HG03159 (cell line): ENCODE measurements around the gene APPBP2.
"Not testable (repeated sequence)": the region's sequence is repeated elsewhere in the genome, so short reads cannot be mapped to it uniquely, and the experiment has no call there.

Experiments
- ATAC-seq: cut with Tn5 transposase; IDR thresholded peaks from one replicate; pipeline ENCODE4 v1.9.1; 2021; ENCODE audit warnings: mild to moderate bottlenecking, moderate library complexity; ENCODE audit not compliant: unreplicated experiment

The APPBP2 gene

GRCh38 chr17:60534613-60535157 is 8.6 kb upstream of the APPBP2 start:
- no peak for ATAC-seq

DNA sequence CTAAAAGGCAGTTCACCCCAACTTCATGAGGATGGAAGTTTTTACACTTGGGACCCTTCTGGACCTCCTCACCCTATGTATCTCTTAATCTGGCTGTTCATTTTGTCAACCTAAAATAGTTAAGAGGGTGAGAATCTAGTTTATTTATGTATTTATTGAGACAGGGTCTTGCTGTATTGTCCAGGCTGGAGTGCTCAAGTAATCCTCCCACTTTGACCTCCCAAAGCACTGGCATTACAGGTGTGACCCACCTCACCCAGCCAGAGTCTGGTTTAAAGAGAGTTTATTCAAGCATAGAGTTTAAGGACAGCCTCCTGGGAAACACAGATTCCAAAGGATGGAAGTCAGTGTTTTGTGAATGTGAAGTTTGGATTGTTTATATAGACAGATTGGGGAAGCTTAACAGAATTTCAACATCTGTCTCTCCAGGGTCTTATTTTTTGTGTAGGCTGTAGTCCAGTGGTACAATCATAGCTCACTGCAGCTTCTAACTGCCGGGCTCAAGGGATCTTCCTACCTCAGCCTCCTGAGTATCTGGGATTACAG is 8.0 kb upstream of the APPBP2 start:
- no peak for ATAC-seq

DNA sequence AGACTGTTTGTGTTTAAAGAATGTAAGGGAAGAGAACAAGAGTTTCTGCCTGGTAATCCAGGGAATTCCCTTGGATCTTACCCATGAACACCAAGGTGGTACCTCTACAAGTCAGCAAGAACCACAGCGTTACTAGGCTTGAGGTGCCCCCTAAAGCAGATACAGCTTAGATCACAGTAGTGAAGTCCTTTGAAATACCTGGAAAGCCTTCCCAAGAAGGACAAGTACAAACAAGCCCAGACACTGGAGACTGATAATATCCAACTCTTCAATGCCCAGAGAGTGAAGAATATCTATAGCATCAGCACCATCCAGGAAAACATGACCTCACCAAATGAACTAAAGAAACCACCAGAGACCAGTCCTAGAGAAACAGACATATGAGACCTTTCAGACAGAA is 3.8 kb upstream of the APPBP2 start:
- no peak for ATAC-seq

DNA sequence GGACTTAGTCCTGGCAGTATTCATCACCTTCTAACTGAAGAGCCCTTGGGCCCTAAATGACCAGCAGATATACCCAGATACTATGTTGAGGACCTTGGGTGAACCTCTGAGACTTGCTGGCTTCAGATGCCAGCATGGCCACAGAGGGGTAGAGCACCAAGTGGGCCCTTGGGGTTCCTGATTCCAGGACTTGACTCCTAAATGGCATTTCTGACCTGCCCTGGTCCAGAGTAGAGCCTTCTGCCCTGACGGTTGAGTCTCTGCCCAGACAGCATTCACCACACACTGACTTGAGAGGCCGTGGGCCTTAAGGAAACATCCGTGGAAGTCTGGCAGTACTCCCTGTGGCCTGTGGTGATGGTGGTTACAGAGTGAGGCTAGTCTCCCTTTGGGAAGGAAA is 2.8 kb upstream of the APPBP2 start:
- no peak for ATAC-seq

- no peak for ATAC-seq
Observed at GRCh38 chr17:60527701-60528100, 1.7 kb upstream of the APPBP2 start.

- ATAC-seq, result no peak
Observed at GRCh38 chr17:60526726-60527125, 684 bp upstream of the APPBP2 start.

GRCh38 chr17:60525328-60525684 is 736 bp downstream of the APPBP2 start:
- ATAC-seq, result no peak

GRCh38 chr17:60524463-60525327 is 1.3 kb downstream of the APPBP2 start:
- ATAC-seq, result no peak

GRCh38 chr17:60523822-60524221 is 2.2 kb downstream of the APPBP2 start:
- ATAC-seq, result no peak

- no peak for ATAC-seq
Observed at GRCh38 chr17:60522889-60523626, 3.0 kb downstream of the APPBP2 start.

GRCh38 chr17:60519795-60520194 is 6.2 kb downstream of the APPBP2 start:
- ATAC-seq, result no peak

DNA sequence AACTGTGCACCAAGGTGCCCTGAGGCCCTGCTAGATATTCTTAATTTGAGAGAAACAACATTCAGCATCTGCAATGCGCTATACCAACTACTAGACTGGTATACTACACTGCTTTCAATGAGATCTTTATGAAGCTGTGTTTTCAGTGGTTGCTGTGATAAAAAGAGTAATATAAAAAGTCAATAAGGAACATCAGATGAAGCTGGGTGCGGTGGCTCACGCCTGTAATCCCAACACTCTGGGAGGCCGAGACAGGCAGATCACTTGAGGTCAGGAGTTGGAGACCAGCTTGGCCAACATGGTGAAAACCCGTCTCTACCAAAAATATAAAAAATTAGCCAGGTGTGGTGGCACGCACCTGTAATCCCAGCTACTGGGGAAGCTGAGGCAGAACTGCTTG is 10.4 kb downstream of the APPBP2 start:
- ATAC-seq, result not testable (repeated sequence)

GRCh38 chr17:60515199-60515598 is 10.8 kb downstream of the APPBP2 start:
- ATAC-seq, result not testable (repeated sequence)

DNA sequence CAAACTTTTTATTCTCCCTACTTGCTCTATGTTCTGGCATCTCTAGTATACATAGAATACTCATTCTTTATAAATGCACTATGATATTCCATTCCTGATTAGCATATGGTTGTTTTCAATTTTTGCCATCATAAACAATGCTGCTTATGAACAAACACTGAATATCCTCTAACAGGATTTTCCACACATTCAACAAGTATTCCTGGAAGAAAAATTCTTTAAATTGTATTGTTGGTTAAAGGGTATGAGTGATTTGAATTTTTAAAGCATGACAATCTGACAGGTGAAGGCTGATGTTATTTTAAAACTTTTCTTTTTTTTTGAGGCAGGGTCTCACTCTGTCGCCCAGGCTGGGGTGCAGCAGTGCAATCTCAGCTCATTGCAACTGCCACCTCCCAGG is 11.5 kb downstream of the APPBP2 start:
- no peak for ATAC-seq

DNA sequence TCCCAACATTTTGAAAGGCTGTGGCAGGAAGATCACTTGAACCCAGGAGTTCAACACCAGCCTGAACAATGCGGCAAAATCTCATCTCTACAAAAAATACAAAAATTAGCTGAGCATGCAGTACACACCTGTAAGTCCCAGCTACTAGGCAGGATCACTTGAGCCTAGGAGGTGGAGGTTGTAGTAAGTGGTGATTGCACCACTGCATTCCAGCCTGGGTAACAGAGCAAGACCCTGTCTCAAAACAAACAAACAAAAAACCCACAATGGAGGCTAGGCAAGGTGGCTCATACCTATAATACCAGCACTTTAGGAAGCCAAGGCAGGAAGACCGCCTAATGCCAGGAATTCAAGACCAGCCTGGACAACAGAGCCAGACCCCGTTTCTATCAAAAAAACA is 12.0 kb downstream of the APPBP2 start:
- no peak for ATAC-seq

DNA sequence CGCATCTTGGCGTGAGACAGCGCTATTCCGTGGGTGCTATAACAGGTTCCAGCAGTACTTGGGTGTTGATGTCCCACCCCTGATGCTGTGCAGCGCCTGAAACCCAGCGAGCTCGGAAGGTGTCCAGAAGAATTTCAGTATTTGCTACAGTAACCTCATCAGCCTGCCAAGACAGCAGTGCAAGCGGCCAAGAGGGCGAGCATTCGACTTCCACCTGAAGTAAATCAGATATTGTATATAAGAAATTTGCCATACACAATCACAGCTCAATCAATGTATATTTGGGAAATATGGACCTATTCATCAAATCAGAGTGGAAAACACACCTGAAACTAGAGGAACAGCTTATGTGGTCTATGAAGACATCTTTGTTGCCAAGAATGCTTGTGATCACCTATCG is 13.0 kb downstream of the APPBP2 start:
- no peak for ATAC-seq

GRCh38 chr17:60510723-60511122 is 15.3 kb downstream of the APPBP2 start:
- ATAC-seq, result no peak

- ATAC-seq, result no peak
Observed at GRCh38 chr17:60510031-60510430, 16.0 kb downstream of the APPBP2 start.

DNA sequence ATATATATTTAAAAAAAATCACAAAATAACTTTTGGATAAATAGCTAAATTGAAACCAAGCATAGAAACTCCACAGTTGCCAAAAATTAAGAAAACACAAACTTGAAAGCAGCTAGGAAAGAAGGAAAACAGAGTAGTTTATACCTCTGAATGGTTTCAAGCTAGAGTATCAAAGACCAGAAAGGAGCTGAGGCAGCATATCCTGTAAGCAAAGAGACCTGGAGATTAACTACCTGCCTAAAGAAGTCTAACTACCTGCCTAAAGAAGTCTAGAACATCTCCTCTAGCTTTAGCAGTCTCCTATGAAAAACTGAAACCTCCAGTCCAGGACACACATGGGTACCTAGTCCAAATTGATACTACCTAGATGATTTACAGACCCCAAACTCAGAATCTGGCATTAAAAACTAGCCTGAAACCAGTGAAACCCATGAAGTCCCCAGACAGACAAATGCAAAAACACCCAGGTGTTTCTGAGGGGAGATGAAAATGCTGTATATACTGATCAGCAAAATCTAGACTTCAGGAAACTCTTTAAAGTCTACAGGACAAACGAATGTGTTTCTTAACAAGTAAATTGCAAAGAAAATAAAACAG is 17.6 kb downstream of the APPBP2 start:
- ATAC-seq, result no peak

- ATAC-seq, result no peak
Observed at GRCh38 chr17:60506312-60506711, 19.7 kb downstream of the APPBP2 start.

DNA sequence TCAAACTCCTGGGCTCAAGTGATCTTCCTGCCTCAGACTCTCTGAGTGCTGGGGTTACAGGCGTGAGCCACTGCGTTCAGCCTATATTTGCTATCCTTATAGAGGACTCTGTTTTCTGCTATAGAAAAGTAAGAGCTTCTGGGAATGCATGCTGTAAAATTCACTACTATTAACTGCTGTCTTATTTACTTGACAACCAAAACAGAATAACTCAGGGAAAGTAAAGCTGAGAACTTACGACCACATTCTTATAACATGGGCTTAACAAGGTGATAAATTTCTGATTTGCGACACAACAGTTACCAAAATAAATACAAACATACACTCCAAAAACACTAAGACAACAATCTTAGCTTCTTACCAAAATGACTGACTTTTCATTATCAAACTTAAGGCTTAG is 23.9 kb downstream of the APPBP2 start:
- ATAC-seq, result no peak
